ENCODE data around the gene PDE9A.

PDE9A gene

DNA sequence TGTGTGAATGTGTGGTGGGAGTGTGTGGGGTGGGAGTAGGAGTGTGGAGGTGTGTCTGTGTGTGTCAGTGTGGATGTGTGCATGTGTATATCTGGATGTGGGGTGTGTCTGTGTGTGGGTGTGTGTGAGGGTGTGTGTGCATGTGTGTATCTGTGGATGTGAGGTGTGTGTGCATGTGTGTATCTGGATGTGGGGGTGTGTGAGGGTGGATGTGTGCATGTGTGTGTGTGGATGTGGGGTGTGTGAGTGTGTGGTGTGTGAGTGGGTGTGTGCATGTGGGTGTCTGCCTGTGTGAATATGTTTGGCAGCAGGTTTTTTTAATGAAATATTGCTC lies 106.1 kb downstream of the PDE9A start:
- DNase-seq = no peak

DNA sequence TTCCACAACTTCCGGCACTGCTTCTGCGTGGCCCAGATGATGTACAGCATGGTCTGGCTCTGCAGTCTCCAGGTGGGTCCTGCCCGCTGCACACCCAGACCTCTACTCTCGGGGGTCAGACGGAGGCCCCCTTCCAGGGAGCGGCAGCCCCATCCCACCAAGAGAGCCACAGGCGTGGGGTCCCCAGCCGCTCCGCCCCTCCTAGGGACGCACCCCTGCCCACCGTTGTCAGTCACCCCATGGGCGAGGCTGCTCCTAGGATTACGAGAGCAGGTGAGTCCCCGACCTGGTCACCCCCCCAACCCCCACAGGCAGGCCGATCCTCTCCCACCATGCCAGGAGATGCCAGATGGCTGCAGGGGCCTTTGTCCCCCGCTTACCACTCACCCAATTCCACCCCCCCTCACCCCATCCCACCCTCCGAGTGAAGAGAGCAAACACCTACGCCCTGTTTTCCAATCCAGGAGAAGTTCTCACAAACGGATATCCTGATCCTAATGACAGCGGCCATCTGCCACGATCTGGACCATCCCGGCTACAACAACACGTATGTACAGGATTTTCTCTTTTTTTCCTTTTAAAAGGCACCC lies 107.0 kb downstream of the PDE9A start:
- DNase-seq = no peak

DNA sequence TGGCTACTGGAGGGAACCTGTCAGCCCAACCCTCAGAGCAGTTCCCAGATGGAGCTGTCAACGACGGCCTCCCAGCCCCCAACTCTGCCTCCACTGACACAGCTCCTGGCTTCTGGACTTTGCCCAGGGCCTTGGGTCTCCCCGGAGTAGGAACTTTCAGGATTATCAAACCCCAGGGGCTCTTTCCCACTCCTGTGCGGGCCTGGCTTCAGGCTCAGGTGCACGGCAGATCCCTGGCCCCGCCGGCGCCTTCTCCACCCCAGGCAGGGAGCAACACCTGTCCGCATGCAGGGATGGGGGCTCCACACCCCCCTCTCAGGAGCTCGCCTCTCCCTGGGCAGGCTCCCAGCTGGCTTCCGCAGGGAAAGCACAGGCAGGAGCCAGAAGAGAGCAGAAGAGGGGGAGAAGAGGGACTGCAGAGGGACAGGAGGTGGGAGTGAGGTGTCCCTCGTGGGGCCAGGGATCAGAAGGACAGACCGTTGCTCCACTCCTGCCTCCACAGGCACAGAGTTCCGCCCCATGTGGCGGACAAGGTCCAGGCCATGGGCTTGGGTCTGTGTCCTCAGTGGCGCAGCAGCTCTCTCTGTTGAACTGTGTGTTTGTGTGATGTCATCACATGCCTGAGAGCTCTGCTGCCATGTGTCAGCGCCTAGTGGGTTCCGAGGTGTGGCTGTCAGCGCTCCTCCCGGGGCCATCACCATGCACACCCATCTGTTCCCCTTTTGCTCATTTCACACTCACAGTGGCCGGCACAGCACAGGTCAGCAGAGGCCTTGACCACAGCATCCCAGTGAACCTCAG lies 107.7 kb downstream of the PDE9A start:
- DNase-seq = no peak

GRCh38 chr21:42761776-42762335 lies 108.4 kb downstream of the PDE9A start:
- no peak for DNase-seq

DNA sequence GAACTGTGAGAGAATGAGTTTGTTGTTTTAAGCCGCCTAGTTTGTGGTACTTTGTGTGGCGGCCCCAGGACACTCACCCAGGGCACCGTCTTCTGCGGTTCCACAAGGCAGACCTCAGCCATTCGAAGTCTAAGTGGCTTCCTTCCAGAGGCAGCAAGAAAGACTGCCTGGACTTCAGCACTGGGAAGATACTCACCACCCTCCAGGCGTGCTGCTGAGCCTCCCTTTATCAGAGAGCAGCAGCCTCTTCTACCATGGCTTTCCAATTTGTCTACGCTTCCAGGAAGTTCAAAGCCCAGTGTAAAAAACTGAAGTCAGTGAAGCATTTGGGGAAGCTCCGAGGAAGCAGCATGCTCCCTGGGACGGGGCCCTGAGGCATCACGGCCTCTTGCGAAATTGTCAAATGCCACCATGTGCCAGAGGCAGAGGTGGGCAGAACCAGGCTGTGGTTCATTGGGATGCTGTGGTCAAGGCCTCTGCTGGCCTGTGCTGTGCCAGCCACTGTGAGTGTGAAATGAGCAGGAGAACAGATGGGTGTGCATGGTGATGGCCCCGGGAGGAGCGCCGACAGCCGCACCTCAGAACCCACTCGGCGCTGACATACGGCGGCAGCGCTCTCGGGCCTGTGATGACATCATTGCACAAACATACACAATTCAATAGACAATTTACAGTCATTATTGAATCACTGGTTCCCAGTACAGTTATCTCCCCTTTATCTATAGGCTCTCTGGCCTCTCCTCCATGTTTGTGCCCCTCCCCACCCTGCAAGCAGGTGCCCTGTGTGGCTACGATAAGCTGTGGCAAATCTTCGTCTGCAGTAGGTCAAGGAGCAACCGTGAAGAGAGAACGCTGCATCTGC lies 110.4 kb downstream of the PDE9A start:
- DNase-seq = no peak

DNA sequence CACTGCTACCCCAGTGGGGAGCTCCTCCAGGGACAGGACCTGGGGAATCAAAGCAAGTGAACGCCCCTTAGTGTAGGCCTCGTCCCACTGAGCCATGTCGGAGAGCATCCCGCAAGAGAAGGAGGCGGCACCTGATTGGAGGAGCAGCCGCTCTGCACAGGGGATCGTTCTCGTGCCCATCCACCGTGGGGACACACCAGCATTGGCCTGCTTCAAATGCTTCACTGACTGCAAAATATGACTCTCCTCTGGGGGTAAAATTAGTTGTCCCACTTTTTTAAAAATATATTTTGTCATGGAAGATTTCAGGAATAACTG lies 111.0 kb downstream of the PDE9A start:
- DNase-seq = no peak

GRCh38 chr21:42764883-42765282 lies 111.5 kb downstream of the PDE9A start:
- DNase-seq = no peak

DNA sequence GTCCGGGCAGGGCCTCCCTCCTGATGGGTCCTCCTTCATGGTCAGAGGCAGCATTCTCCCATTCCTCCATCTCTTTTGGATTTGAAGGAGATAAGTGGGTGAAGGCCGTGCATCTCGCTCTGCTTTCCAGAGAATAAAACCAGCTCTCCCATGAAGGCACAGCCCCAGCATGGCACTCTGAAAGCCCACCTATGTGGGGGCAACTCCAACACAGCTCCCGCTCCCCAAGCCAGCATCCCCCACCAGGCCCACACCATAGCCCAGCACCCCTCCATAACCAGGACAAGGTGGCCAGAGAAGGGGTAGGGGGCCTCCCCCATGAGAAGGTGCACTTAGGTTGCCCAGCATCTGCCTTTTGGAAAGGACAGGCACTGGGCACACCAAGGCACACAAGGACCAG lies 112.2 kb downstream of the PDE9A start:
- DNase-seq = no peak

DNA sequence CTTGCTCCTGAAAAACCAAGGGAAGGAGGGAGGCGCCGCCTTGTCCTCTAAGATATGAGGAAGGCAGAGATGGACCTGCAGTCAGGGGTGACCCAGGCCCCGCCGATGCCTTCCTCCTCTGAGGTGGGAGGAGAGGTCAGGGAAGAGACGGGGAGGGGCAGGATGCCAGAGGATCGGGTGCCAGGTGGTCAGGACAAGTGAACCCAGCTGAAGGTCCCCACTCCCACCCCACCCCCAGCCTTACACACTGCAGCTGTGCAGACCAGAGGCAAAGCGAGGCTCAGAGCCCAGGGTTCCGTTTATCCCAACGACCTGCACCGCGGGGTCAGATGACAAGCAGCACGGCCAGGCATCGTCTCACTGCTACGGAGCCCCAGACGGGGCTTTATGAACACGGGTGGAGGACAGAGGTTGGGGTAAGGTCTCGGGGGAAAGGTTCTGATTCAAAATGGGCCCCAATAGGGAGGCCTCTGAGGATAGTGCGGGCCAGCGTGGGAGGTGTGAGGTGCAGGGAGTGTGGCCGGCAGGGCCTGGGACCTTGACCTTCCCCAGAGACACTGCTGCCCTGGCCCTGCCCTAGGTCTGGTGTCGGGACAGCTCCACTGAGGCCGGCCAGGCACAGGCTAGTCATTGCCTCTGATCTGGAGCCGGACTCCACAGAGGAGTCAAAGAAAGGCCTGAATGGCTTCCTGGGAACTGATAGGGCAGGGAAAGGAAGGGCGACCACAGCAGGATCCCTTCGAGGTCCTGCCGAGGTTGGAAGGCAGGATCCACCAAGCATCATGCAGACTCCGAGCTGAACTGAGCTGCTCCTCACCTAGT lies 113.5 kb downstream of the PDE9A start:
- no peak for DNase-seq

GRCh38 chr21:42767561-42767835 lies 114.1 kb downstream of the PDE9A start:
- no peak for DNase-seq

- DNase-seq = no peak
Measured at GRCh38 chr21:42768324-42769121, 115.1 kb downstream of the PDE9A start.

GRCh38 chr21:42769183-42769819 lies 115.9 kb downstream of the PDE9A start:
- no peak for DNase-seq

GRCh38 chr21:42769820-42770716 lies 116.6 kb downstream of the PDE9A start:
- no peak for DNase-seq

GRCh38 chr21:42770717-42771502 lies 117.5 kb downstream of the PDE9A start:
- no peak for DNase-seq

DNA sequence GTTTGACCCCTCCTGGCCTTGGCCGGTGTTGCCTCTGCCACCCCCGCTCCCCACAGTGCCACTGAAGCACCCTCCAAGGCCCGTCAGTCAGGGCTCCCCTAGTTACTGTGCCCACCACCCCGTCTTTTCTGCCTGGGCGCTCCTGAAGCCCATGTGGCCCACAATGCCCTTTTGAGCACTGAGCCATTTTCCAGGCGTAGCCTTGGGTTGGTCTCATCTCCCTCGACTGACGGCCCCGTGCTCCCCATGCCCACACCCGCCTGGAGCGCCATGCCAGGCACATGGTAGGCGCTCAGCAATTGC lies 118.0 kb downstream of the PDE9A start:
- DNase-seq = no peak

- no peak for DNase-seq
Measured at GRCh38 chr21:42775123-42775522, 121.7 kb downstream of the PDE9A start.

GRCh38 chr21:42775891-42776290 lies 122.5 kb downstream of the PDE9A start:
- DNase-seq = no peak

DNA sequence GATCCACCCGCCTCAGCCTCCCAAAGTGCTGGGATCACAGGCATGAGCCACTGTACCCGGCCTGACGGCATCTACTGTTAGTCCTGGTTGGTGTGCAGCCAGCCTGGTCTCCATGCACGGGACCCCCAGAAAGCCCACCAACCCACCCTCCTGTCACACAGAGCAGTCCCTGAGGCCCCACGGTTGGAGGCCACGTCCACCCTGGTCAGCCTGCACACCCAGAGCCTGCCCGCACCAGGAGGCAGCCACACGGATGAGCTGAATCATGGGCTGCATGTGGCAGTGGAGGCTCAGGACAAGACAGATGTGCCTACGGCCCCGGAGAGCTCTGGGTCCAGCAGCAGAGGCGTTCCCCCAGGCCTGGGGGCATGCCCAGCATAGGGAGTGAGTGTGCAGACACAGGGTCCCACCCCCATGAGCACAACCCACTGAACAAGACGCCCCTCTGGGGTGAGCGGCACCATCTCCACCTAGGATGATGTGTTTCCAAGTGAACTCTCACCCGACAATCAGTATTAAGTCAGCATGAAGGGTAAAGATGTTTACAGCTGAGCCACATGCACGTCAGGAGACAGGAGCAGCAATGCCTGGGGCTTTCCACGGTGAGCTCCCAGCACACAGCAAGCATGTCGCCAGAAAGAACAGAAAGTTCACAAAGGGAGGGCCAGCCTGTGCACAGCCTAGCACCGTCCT lies 123.8 kb downstream of the PDE9A start:
- no peak for DNase-seq

GRCh38 chr21:42777757-42778344 lies 124.4 kb downstream of the PDE9A start:
- DNase-seq = no peak
